Measurements from ENCODE around the gene MED27.

GRCh38 chr9:131995382-131995781, 84.3 kb downstream of the MED27 start:
- TF ChIP-seq EZH2phosphoT487 (IDR thresholded peaks at IDR 0.05; ENCODE audit: insufficient read depth, low read depth) (no peak), EZH2 (IDR thresholded peaks at IDR 0.05; ENCODE audit: insufficient read depth, poor library complexity, severe bottlenecking) (no peak)
